Measurements from ENCODE around the gene IQGAP3. TPM values are rescaled to one million over a fixed set of nuclear protein-coding genes. Genes with fewer than 3 reads are reported as not detected.
"Not testable (repeated sequence)": the region's sequence is repeated elsewhere in the genome, so short reads cannot be mapped to it uniquely, and the experiment has no call there.

IQGAP3 gene, protein sequence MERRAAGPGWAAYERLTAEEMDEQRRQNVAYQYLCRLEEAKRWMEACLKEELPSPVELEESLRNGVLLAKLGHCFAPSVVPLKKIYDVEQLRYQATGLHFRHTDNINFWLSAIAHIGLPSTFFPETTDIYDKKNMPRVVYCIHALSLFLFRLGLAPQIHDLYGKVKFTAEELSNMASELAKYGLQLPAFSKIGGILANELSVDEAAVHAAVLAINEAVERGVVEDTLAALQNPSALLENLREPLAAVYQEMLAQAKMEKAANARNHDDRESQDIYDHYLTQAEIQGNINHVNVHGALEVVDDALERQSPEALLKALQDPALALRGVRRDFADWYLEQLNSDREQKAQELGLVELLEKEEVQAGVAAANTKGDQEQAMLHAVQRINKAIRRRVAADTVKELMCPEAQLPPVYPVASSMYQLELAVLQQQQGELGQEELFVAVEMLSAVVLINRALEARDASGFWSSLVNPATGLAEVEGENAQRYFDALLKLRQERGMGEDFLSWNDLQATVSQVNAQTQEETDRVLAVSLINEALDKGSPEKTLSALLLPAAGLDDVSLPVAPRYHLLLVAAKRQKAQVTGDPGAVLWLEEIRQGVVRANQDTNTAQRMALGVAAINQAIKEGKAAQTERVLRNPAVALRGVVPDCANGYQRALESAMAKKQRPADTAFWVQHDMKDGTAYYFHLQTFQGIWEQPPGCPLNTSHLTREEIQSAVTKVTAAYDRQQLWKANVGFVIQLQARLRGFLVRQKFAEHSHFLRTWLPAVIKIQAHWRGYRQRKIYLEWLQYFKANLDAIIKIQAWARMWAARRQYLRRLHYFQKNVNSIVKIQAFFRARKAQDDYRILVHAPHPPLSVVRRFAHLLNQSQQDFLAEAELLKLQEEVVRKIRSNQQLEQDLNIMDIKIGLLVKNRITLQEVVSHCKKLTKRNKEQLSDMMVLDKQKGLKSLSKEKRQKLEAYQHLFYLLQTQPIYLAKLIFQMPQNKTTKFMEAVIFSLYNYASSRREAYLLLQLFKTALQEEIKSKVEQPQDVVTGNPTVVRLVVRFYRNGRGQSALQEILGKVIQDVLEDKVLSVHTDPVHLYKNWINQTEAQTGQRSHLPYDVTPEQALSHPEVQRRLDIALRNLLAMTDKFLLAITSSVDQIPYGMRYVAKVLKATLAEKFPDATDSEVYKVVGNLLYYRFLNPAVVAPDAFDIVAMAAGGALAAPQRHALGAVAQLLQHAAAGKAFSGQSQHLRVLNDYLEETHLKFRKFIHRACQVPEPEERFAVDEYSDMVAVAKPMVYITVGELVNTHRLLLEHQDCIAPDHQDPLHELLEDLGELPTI (N-terminal part only)
- total RNA-seq: 1 to 10 TPM; 3.4 to 6.4 TPM

DNA sequence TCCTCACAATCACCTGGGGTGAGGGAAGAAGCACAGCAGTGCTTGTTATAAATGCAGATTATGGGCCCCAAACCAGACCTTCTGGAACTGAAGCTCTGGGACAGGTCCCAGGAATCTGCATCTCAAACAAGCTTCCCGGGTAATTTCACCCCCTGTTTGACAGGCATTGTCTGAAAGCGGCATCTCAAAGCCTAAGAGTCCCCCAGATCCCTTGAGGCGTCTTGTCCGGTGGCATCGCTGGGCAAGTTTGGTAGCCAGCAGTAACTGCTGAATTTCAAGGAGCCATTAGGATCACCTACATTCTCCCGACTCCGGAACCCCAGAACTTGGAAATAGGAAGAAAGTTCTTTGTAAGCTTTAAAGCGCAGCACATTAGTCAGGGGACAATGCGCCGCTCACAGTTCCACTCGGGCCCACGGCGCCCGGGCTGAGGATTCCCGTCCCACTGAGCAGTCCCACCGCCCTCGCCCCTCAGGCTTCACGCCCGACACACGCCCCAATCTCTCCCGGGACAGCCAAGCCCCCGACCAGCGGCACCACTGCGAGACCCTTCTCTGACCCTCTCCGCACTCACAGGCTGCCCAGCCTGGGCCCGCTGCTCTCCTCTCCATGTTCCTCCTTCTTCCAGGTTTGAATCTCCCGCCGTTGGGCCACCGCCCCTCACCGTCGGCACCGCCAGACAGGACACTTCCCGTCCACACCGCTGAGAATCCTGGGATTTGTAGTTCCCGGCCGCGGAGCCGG, at the start of gene IQGAP3:
Gene IQGAP3 (minus strand): TSS at position 647 of the 744 bp plus-strand sequence. CDS start 36 bp downstream, at position 611.
- peak within 1 kb of the TSS; percentile 92 for H3K4me3 Mint-ChIP-seq
- no peaks in the 10 kb centered on the region for H3K36me3 Mint-ChIP-seq
- peaks cover 10 to 20% of the 10 kb centered on the region in 2 donors for H3K4me1 Mint-ChIP-seq (ENCODE audit: low read depth in 2 of 2)
- DNase-seq (ENCODE audit: low spot score): no peak
- H3K27ac Mint-ChIP-seq: peak within 1 kb of the TSS in 1 of 2 donors; percentile 46
- ATAC-seq: peak; percentile 84
- no peaks in the 10 kb centered on the region for H3K9me3 Mint-ChIP-seq
- H3K27me3 Mint-ChIP-seq: peaks cover 24 to 40% of the 10 kb centered on the region in 2 donors

DNA sequence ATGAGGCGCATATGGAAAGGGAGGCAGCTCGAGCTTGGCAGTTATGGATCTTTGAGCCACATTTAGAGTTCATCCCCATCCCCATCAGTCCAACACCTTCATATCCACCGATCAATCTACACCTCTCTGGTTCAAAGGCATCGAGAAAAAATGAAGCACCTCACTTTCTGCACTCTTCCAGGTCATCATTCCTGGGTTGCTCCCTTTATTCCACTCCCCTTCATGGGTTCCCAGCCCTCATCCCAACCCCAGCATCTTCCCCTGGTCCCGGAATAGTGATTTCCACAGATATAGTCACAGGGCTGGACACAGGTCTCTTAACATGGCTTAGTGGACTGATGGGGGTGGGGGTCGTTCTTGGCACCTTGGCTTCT, 47.2 kb upstream of the IQGAP3 start:
- H3K4me3 Mint-ChIP-seq: no peak overlapping the region
- peaks cover 0 to 5% of the 10 kb centered on the region in 2 donors for H3K4me1 Mint-ChIP-seq (ENCODE audit: low read depth in 2 of 2)
- no peak overlapping the region for H3K27ac Mint-ChIP-seq
- DNase-seq (ENCODE audit: low spot score) (no peak), ATAC-seq (no peak)
- H3K27me3 Mint-ChIP-seq: peaks cover 38 to 51% of the 10 kb centered on the region in 2 donors
- H3K9me3 Mint-ChIP-seq: no peaks in the 10 kb centered on the region
- H3K36me3 Mint-ChIP-seq: no peaks in the 10 kb centered on the region

DNA sequence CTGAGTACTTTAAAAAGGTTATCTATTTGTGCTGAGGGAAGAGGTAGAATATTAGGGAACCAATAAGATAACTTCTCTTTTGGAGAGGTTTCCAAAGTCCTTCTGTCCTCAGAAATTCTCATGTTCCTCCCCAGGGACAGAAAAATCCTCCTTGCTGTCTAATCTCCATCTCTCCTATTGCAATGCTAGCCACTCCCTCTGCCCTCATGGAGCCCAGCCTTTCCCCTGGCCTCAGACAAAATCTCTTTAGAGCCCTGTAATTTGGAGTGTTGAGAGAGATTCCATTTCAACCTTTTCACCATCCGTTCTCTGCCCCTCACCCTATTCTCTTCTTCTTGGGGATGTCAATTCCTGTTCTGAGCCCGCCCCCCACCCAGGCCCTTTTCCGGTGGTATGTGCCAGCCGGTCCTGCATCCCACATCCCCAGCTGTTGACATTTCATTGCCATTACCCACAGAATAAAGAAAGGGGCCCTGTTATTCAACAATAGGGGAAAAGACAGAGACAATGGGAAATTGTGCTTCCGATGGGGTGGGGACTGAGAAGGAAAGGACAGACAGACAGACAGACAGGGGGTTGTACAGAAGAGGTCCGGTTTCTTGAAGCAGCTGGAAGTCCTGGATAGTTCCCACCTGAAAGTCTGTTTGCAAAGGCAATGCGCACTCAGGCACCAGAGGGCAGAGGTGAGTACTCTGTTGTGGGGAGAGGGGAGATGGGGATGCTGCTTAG, 46.7 kb upstream of the IQGAP3 start, which contains the start of gene HAPLN2:
Gene HAPLN2 (plus strand): TSS at position 563 of the 729 bp plus-strand sequence. CDS start 4,076 bp downstream, outside the sequence.
- H3K9me3 Mint-ChIP-seq: no peaks in the 10 kb centered on the region
- H3K27me3 Mint-ChIP-seq: peaks cover 38 to 51% of the 10 kb centered on the region in 2 donors
- no peak for ATAC-seq
- no peaks in the 10 kb centered on the region for H3K36me3 Mint-ChIP-seq
- no peak within 1 kb of the TSS for H3K27ac Mint-ChIP-seq
- DNase-seq (ENCODE audit: low spot score): no peak
- no peak within 1 kb of the TSS for H3K4me3 Mint-ChIP-seq
- H3K4me1 Mint-ChIP-seq (ENCODE audit: low read depth in 2 of 2): peaks cover 0 to 5% of the 10 kb centered on the region in 2 donors

DNA sequence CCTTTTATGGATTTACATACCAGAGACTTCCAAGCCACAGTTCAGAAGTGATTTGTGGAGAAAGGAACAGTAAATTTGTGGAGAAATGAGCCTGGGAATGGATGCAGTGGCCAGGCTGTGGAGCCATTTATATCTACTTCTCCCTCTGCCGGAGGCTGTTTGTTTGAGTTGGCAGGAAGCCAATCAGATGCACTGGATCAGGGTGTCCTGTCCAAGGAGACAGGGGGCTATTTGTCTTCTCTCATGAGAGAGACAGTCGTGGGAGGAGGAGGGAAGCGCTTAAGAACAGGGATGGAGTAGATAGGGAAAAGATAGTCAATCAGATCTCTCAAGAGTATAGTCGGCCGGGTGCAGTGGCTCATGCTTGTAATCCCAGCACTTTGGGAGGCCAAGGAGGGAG, 44.1 kb upstream of the IQGAP3 start:
- ATAC-seq: no peak
- H3K27ac Mint-ChIP-seq: no peak overlapping the region
- no peaks in the 10 kb centered on the region for H3K4me1 Mint-ChIP-seq (ENCODE audit: low read depth in 2 of 2)
- H3K36me3 Mint-ChIP-seq: no peaks in the 10 kb centered on the region
- DNase-seq (ENCODE audit: low spot score): no peak
- peaks cover 32 to 39% of the 10 kb centered on the region in 2 donors for H3K27me3 Mint-ChIP-seq
- H3K4me3 Mint-ChIP-seq: no peak overlapping the region
- no peaks in the 10 kb centered on the region for H3K9me3 Mint-ChIP-seq

DNA sequence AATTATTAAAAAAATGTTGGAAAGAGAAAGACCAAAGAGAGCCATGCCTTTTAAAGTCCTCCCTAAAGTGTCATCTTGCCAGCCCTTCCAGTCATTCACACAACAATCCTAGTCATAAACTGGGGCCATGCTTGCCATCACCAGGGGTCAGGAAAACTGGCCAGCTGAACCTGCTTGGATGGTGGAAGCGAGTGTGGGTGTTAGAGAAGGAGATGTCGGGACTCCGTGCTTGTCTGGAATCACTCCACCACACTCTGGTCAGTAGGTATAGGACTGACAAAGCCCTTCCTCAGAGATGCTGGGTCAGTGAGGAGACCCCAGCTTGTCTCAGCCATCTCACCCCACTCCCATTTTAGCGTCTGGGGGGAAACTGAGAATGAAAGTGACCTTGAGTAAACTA, 43.6 kb upstream of the IQGAP3 start:
- H3K4me1 Mint-ChIP-seq (ENCODE audit: low read depth in 2 of 2): no peaks in the 10 kb centered on the region
- H3K4me3 Mint-ChIP-seq: no peak overlapping the region
- no peak for DNase-seq (ENCODE audit: low spot score)
- peaks cover 32 to 37% of the 10 kb centered on the region in 2 donors for H3K27me3 Mint-ChIP-seq
- H3K36me3 Mint-ChIP-seq: no peaks in the 10 kb centered on the region
- no peak overlapping the region for H3K27ac Mint-ChIP-seq
- no peaks in the 10 kb centered on the region for H3K9me3 Mint-ChIP-seq
- no peak for ATAC-seq

DNA sequence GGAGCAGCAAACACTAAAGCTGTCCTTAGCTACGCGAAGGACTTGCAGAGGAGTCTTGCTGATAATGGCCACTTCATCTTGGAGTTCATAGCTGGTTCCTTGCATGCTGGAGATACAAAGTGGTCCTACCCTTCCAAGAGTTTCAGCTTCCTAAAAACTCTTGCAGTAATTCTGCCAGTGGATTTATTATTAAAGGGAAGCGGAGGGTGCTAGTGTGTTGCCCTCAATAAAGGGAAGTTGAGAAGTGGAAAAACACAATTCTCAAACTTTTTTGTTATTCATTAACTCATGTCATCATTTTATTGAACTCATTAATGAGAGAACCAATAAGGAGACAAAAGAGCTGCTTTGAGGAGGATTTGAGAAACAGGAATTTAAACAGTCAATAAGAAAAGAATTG, 40.3 kb upstream of the IQGAP3 start:
- H3K4me1 Mint-ChIP-seq (ENCODE audit: low read depth in 2 of 2): peaks cover 6 to 8% of the 10 kb centered on the region in 2 donors
- H3K36me3 Mint-ChIP-seq: no peaks in the 10 kb centered on the region
- no peak for ATAC-seq
- peaks cover 15 to 16% of the 10 kb centered on the region in 2 donors for H3K27me3 Mint-ChIP-seq
- no peaks in the 10 kb centered on the region for H3K9me3 Mint-ChIP-seq
- H3K27ac Mint-ChIP-seq: no peak overlapping the region
- no peak for DNase-seq (ENCODE audit: low spot score)
- H3K4me3 Mint-ChIP-seq: no peak overlapping the region

DNA sequence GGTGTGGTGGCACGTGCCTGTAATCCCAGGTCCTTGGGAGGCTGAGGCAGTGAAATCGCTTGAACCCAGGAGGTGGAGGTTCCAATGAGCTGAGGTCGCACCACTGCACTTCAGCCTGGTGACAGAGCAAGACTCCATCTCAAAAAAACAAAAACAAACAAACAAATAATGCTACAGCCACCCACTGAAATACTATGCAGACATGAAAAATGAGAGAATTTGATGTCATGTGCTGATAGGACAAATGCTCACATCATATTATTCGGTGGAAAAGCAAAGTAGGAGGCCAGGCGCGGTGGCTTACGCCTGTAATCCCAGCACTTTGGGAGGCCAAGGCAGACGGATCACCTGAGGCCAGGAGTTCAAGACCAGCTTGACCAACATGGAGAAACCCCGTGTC, 37.7 kb upstream of the IQGAP3 start:
- H3K36me3 Mint-ChIP-seq; ATAC-seq; DNase-seq (ENCODE audit: low spot score); H3K4me1 Mint-ChIP-seq (ENCODE audit: low read depth in 2 of 2); H3K9me3 Mint-ChIP-seq; H3K27ac Mint-ChIP-seq; H3K4me3 Mint-ChIP-seq: not testable (repeated sequence)
- peaks cover 5 to 11% of the 10 kb centered on the region in 2 donors for H3K27me3 Mint-ChIP-seq

DNA sequence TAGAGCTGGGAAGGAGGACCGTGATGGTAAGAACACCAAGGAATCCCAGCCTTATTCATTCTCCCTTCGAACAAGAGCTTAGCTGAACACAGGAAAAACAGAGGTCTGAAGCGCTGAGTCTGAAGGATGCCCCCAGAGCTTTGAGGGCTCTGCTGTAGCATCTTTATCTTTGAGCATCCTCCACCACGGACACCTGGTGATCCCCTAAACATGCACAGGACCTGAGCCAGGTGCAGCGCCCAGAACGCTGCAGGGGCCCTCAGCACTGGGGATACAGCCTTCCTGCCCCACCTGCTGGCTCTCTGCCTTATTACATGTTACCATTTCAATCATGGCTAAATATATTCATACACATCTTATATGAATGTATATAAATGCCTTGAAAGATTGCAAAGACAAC, 36.6 kb upstream of the IQGAP3 start:
- Mint-ChIP-seq H3K4me1 (ENCODE audit: low read depth in 2 of 2) (peaks cover 6 to 8% of the 10 kb centered on the region in 2 donors), H3K36me3 (no peaks in the 10 kb centered on the region), H3K27ac (no peak overlapping the region), H3K4me3 (no peak overlapping the region), H3K9me3 (no peaks in the 10 kb centered on the region), H3K27me3 (peaks cover 5 to 11% of the 10 kb centered on the region in 2 donors)
- ATAC-seq (peak; percentile 52 to 75), DNase-seq (ENCODE audit: low spot score) (no peak)

DNA sequence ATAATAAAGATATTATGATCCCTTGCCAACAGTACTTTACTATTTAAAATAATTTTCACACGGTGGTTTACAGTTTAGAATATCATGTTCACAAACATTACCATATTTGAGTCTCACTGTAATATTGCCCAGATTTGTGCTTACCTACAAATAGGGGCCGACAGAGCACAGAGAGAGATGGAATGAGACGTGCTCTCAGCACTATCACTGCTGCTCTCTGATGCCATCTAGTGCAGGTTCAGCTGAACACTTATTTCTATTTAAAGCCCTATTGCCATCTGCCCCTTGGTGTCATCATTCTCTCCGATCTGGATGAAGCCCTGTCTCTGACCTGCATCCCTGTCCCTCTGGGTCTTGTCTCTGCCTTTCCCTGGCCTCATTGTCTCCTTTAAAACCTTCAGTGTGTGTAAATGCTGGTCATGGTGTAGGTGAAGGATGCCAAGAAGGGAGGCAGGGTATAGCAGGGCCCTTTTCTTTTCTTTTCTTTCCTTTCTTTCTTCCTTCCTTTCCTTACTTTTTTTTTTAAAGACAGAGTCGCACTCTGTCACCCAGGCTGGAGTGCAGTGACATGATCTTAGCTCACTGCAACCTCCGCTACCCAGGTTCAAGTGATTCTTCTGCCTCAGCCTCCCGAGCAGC, 35.8 kb upstream of the IQGAP3 start:
- H3K4me1 Mint-ChIP-seq (ENCODE audit: low read depth in 2 of 2): peaks cover 6 to 8% of the 10 kb centered on the region in 2 donors
- H3K27me3 Mint-ChIP-seq: peaks cover 5 to 11% of the 10 kb centered on the region in 2 donors
- H3K9me3 Mint-ChIP-seq: no peaks in the 10 kb centered on the region
- H3K36me3 Mint-ChIP-seq: no peaks in the 10 kb centered on the region
- H3K27ac Mint-ChIP-seq: no peak overlapping the region
- ATAC-seq: peak; percentile 83 to 89
- DNase-seq (ENCODE audit: low spot score): peak; percentile 72
- no peak overlapping the region for H3K4me3 Mint-ChIP-seq

DNA sequence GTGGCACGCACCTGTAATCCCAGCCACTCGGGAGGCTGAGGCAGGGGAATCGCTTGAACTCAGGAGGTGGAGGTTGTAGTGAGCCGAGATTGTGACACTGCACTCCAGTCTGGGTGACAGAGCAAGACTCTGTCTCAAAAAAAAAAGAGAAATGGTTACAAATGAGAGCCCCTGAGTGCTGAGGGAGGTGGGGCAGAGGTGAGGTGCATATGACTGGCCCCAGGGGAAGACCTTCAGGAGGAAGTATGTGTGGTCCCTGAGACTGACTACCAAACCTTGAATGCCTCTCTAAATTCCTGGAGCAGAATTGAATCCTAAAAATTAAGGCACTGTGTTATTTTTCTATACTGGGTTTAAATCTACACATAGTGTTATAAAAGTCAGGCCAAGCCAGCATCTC, 35.0 kb upstream of the IQGAP3 start:
- ATAC-seq; H3K27ac Mint-ChIP-seq; H3K36me3 Mint-ChIP-seq; H3K9me3 Mint-ChIP-seq; DNase-seq (ENCODE audit: low spot score); H3K4me3 Mint-ChIP-seq; H3K27me3 Mint-ChIP-seq; H3K4me1 Mint-ChIP-seq (ENCODE audit: low read depth in 2 of 2): not testable (repeated sequence)

DNA sequence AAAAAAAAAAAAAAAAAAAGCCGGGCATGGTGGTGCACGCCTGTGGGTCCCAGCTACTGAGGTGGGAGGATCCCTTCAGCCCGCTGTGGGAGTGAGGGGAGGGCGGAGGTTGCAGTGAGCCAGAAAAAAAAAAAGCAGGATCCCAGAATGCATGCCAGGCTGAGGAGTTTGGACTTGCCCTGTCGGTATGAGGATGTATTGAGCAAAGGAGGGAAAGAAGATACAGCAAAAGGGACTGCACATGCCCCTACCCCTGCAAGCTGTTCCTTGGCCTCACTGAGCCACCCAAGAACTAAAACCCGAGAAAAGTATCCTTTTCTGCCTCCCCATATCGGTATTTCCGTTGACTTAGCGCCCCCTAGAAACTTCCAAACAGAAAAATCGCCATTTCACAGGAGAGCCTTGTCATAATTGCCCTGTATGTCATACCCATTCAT, 30.2 kb upstream of the IQGAP3 start:
- DNase-seq (ENCODE audit: low spot score) (no peak), ATAC-seq (no peak)
- peak overlapping the region; percentile 42 for H3K4me3 Mint-ChIP-seq
- H3K27me3 Mint-ChIP-seq: no peaks in the 10 kb centered on the region
- H3K27ac Mint-ChIP-seq: no peak overlapping the region
- H3K9me3 Mint-ChIP-seq: no peaks in the 10 kb centered on the region
- H3K4me1 Mint-ChIP-seq (ENCODE audit: low read depth in 2 of 2): peaks cover 16 to 18% of the 10 kb centered on the region in 2 donors
- H3K36me3 Mint-ChIP-seq: no peaks in the 10 kb centered on the region

DNA sequence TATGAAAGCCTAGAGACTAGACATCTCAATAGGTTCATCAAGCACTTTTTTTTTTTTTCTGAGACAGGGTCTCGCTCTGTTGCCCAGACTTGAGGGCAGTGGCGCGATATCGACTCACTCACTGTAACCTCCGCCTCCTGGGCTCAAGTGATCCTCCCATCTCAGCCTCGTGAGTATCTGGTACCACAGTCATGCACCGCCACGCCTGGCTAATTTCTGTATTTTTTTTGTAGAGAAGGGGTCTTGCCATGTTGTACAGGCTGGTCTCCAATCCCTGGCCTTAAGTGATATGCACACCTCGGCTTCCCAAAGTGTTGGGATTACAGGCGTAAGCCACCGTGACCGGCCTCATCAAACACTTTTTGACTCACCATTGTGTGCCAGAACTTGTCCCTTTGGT, 29.5 kb upstream of the IQGAP3 start:
- Mint-ChIP-seq H3K27ac (peak overlapping the region; percentile 87 to 92), H3K4me1 (ENCODE audit: low read depth in 2 of 2) (peaks cover 16 to 18% of the 10 kb centered on the region in 2 donors), H3K4me3 (peak overlapping the region; percentile 95), H3K27me3 (no peaks in the 10 kb centered on the region), H3K36me3 (peaks cover 4% of the 10 kb centered on the region), H3K9me3 (no peaks in the 10 kb centered on the region)
- ATAC-seq (no peak), DNase-seq (ENCODE audit: low spot score) (no peak)
